Pulmonary artery endothelial cell (primary cell): ENCODE results near the gene ERMAP. TPM values are rescaled to one million over a fixed set of nuclear protein-coding genes. Genes with fewer than 3 reads are reported as not detected.
"Not testable (repeated sequence)": the region's sequence is repeated elsewhere in the genome, so short reads cannot be mapped to it uniquely, and the experiment has no call there.

Source experiments
- DNase-seq: peaks from one replicate; pipeline ENCODE4 v3.0.0-alpha.2; 2011; ENCODE audit warnings: low read depth, low spot score
- total RNA-seq: library from RNA; depleted of rRNA; stranded (reverse); fragments of >200 nt; gene quantifications from 2 replicates; pipeline ENCODE4 v1.2.3, GENCODE V29; 2014

ERMAP gene
- total RNA-seq, 1 donor from 2014 or later = 6.1 TPM

- DNase-seq = no peak
These were observed 9.8 kb upstream of the ERMAP start for GRCh38 chr1:42807056-42807668.

- not testable (repeated sequence) for DNase-seq
These were observed 2.1 kb upstream of the ERMAP start for GRCh38 chr1:42814815-42815214.

- no peak for DNase-seq
These were observed 859 bp upstream of the ERMAP start for GRCh38 chr1:42815941-42816584.

- DNase-seq = no peak
These were observed 482 bp downstream of the ERMAP start for GRCh38 chr1:42817440-42817767.

- DNase-seq = no peak
These were observed 1.1 kb downstream of the ERMAP start for GRCh38 chr1:42817976-42818375.

GRCh38 chr1:42820813-42821212 is 3.9 kb downstream of the ERMAP start:
- DNase-seq = no peak

- no peak for DNase-seq
These were observed 4.8 kb downstream of the ERMAP start for GRCh38 chr1:42821690-42822089.

- no peak for DNase-seq
These were observed 6.0 kb downstream of the ERMAP start for GRCh38 chr1:42822800-42823392.

- no peak for DNase-seq
These were observed 7.6 kb downstream of the ERMAP start for GRCh38 chr1:42824481-42825035.

GRCh38 chr1:42825036-42825851 is 8.3 kb downstream of the ERMAP start:
- DNase-seq = no peak

- no peak for DNase-seq
These were observed 13.7 kb downstream of the ERMAP start for GRCh38 chr1:42830631-42831030.

GRCh38 chr1:42831273-42831672 is 14.4 kb downstream of the ERMAP start:
- no peak for DNase-seq

GRCh38 chr1:42832641-42833240 is 15.8 kb downstream of the ERMAP start:
- DNase-seq = no peak

- no peak for DNase-seq
These were observed 17.1 kb downstream of the ERMAP start for GRCh38 chr1:42833981-42834380.

GRCh38 chr1:42834803-42835202 is 17.9 kb downstream of the ERMAP start:
- DNase-seq = no peak

GRCh38 chr1:42835422-42835821 is 18.5 kb downstream of the ERMAP start:
- DNase-seq = no peak

GRCh38 chr1:42837709-42838108 is 20.8 kb downstream of the ERMAP start:
- no peak for DNase-seq

GRCh38 chr1:42838482-42839190 is 21.7 kb downstream of the ERMAP start:
- DNase-seq = no peak

GRCh38 chr1:42841010-42841409 is 24.1 kb downstream of the ERMAP start:
- DNase-seq = no peak

- no peak for DNase-seq
These were observed 24.7 kb downstream of the ERMAP start for GRCh38 chr1:42841440-42842147.
